Bronchial epithelial cell (primary cell): ENCODE measurements around the gene BANP. TPM values are rescaled to one million over a fixed set of nuclear protein-coding genes. Genes with fewer than 3 reads are reported as not detected.

Source experiments
- DNase-seq: peaks from one replicate; pipeline ENCODE4 v3.0.0-alpha.2; 2010; ENCODE audit warnings: low read depth
- FAIRE-seq: peaks from 2 replicates; lab custom pipeline; 2011; peaks lifted over from hg19 to GRCh38; lab: Jason Lieb, UNC
- H3K27me3 ChIP-seq: 2 replicates; pipeline ENCODE4 v1.5.1; 2011; ENCODE audit warnings: low read length; ENCODE audit not compliant: control insufficient read depth, insufficient read depth
- H3K36me3 ChIP-seq: 2 replicates; pipeline ENCODE4 v1.5.1; 2011; ENCODE audit warnings: low read length; ENCODE audit not compliant: control insufficient read depth, insufficient read depth
- H3K4me3 ChIP-seq: 2 replicates; pipeline ENCODE4 v1.5.1; 2011; ENCODE audit warnings: mild to moderate bottlenecking, low read depth, low read length, control low read depth
- CTCF ChIP-seq: IDR thresholded peaks from 2 replicates; pipeline ENCODE4 v1.5.1; 2011; ENCODE audit warnings: mild to moderate bottlenecking, moderate library complexity, low read length, control low read depth, inconsistent platforms; ENCODE audit not compliant: insufficient read depth, severe bottlenecking
- total RNA-seq: library from RNA; depleted of rRNA; stranded (reverse); fragments of >200 nt; gene quantifications from 2 replicates; pipeline ENCODE4 v1.2.1, GENCODE V29; 2014

BANP gene
- total RNA-seq, 1 donor from 2014 or later: 22.1 TPM

- Histone ChIP-seq H3K27me3 (no peaks in the 10 kb centered on the region), H3K4me3 (no peak overlapping the region), H3K36me3 (no peaks in the 10 kb centered on the region)
- no peak for TF ChIP-seq CTCF
- no peak for FAIRE-seq
- no peak for DNase-seq
Observed at GRCh38 chr16:87968541-87968940, 17.3 kb downstream of the BANP start.

DNA sequence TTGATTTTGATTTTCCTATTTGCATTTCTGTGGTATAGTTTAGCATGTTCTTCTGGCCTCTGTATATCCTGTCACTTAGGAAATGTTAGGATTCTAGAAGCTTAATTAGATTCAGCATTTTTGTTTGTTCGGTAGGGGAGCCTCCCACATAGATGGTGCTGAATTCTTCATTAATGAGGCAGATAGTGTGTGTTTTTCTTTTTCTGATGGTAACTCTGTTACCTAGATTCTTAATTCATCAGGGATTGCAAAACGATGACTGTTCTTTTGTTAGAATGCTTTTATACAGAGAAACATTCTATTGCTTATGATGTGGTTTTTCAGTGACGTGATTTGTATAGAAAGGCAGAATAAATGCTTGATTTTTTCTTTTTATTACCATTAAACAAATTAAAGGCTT lies 19.0 kb downstream of the BANP start:
- DNase-seq (no peak), FAIRE-seq (no peak)
- H3K4me3 ChIP-seq: no peak overlapping the region
- no peaks in the 10 kb centered on the region for H3K27me3 ChIP-seq
- TF ChIP-seq CTCF: no peak
- H3K36me3 ChIP-seq: no peaks in the 10 kb centered on the region

DNA sequence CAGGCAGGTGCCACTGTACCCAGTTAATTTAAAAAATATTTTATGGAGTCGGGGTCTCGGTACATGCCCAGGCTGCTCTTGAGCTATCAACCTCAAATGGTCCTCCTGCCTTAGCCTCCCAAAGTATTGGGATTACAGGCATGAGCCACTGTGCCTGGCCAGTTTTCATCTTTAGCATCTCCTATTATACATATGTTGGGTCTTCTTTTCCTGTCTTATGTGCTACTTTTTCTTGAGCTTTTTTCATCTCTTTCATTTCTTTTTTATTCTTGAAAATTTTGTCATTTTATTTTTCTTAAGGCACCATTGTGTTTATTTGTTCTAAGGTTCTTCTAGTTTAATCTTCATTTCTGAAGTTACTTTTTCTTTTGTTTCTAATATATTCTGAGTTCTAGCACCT lies 20.7 kb downstream of the BANP start:
- DNase-seq: no peak
- FAIRE-seq: no peak
- Histone ChIP-seq H3K27me3 (no peaks in the 10 kb centered on the region), H3K36me3 (no peaks in the 10 kb centered on the region), H3K4me3 (no peak overlapping the region)
- TF ChIP-seq CTCF: no peak

DNA sequence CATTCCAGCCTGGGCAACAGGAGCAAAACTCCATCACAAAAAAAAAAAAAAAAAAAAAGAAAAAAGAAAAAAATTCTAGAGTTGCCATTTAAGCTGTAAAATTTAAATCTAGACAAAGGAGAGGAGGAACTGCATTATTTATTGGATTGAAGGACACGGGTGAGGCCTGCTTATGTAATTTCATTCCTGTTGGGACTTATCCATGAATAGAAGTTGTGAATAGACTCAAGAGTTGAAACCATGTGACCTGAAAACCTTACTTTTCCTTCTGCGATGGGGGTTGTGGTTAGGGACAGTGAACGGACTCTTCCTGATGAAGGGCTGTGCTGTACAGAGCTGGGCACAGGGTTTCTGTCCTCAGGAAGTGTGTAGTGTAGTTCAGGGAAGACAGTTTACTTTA lies 22.5 kb downstream of the BANP start:
- DNase-seq (peak; percentile 39), FAIRE-seq (no peak)
- Histone ChIP-seq H3K4me3 (no peak overlapping the region), H3K36me3 (no peaks in the 10 kb centered on the region), H3K27me3 (no peaks in the 10 kb centered on the region)
- TF ChIP-seq CTCF: no peak

- FAIRE-seq (no peak), DNase-seq (no peak)
- TF ChIP-seq CTCF: no peak
- Histone ChIP-seq H3K27me3 (no peaks in the 10 kb centered on the region), H3K36me3 (no peaks in the 10 kb centered on the region), H3K4me3 (no peak overlapping the region)
Observed at GRCh38 chr16:87974178-87974577, 22.9 kb downstream of the BANP start.

- no peak for FAIRE-seq
- DNase-seq: no peak
Observed at GRCh38 chr16:87976665-87977064, 25.4 kb downstream of the BANP start.

More at GRCh38 chr16:87976665-87977064, 25.4 kb downstream of the BANP start:
- H3K4me3 ChIP-seq: no peak overlapping the region
- peaks cover under 1% of the 10 kb centered on the region for H3K36me3 ChIP-seq
- TF ChIP-seq CTCF: no peak
- H3K27me3 ChIP-seq: no peaks in the 10 kb centered on the region
